IPS-18c (cell line): ENCODE measurements around the gene GTF2H4.

Experiments used
- H3K4me3 ChIP-seq: 2 replicates; pipeline ENCODE4 v1.7.0; 2013; ENCODE audit warnings: low read depth, mild to moderate bottlenecking, low read length, moderate library complexity; ENCODE audit not compliant: insufficient read depth
- H3K9me3 ChIP-seq: one replicate; pipeline ENCODE4 v1.6.1; 2013; ENCODE audit warnings: mild to moderate bottlenecking, low read length, moderate library complexity; ENCODE audit not compliant: control insufficient read depth, insufficient read depth

The GTF2H4 gene

GRCh38 chr6:30880698-30881252 lies 27.2 kb upstream of the GTF2H4 start:
- peak overlapping the region; percentile 42 for H3K4me3 ChIP-seq
- H3K9me3 ChIP-seq: no peaks in the 10 kb centered on the region

- Histone ChIP-seq H3K9me3 (no peaks in the 10 kb centered on the region), H3K4me3 (peak overlapping the region; percentile 42)
Observed at GRCh38 chr6:30881392-30882203, 26.4 kb upstream of the GTF2H4 start.

- no peaks in the 10 kb centered on the region for H3K9me3 ChIP-seq
- peak overlapping the region; percentile 42 for H3K4me3 ChIP-seq
Observed at GRCh38 chr6:30882204-30882758, 25.7 kb upstream of the GTF2H4 start.

GRCh38 chr6:30882759-30883684 lies 25.0 kb upstream of the GTF2H4 start:
- Histone ChIP-seq H3K9me3 (no peaks in the 10 kb centered on the region), H3K4me3 (peak overlapping the region; percentile 42)

- Histone ChIP-seq H3K4me3 (peak within 1 kb of the TSS; percentile 42), H3K9me3 (no peaks in the 10 kb centered on the region)
Observed at GRCh38 chr6:30883685-30884520, 24.1 kb upstream of the GTF2H4 start, which contains the start of gene DDR1. TSS of gene DDR1 (plus strand) at chr6:30884519. CDS start at chr6:30888730, 4,211 bp downstream.

GRCh38 chr6:30884521-30885480 lies 23.2 kb upstream of the GTF2H4 start:
- Histone ChIP-seq H3K9me3 (no peaks in the 10 kb centered on the region), H3K4me3 (peak overlapping the region; percentile 42)

GRCh38 chr6:30885481-30885998 lies 22.5 kb upstream of the GTF2H4 start:
- H3K9me3 ChIP-seq: no peaks in the 10 kb centered on the region
- H3K4me3 ChIP-seq: peak overlapping the region; percentile 42

GRCh38 chr6:30885999-30886896 lies 21.8 kb upstream of the GTF2H4 start:
- Histone ChIP-seq H3K4me3 (peak overlapping the region; percentile 42), H3K9me3 (no peaks in the 10 kb centered on the region)

- no peak overlapping the region; the same call in 1 of the 2 replicates for H3K4me3 ChIP-seq
- H3K9me3 ChIP-seq: no peaks in the 10 kb centered on the region
Observed at GRCh38 chr6:30886897-30887255, 21.1 kb upstream of the GTF2H4 start.

- no peaks in the 10 kb centered on the region for H3K9me3 ChIP-seq
- no peak overlapping the region for H3K4me3 ChIP-seq
Observed at GRCh38 chr6:30887901-30888815, 19.8 kb upstream of the GTF2H4 start.

- no peak overlapping the region for H3K4me3 ChIP-seq
- no peaks in the 10 kb centered on the region for H3K9me3 ChIP-seq
Observed at GRCh38 chr6:30888816-30889495, 19.1 kb upstream of the GTF2H4 start.

GRCh38 chr6:30889496-30889885 lies 18.5 kb upstream of the GTF2H4 start:
- Histone ChIP-seq H3K9me3 (no peaks in the 10 kb centered on the region), H3K4me3 (no peak overlapping the region; the same call in 1 of the 2 replicates)

- H3K9me3 ChIP-seq: no peaks in the 10 kb centered on the region
- H3K4me3 ChIP-seq: no peak overlapping the region; the same call in 1 of the 2 replicates
Observed at GRCh38 chr6:30889921-30890645, 17.9 kb upstream of the GTF2H4 start.
